Measurements from ENCODE around the gene TSPAN11.

TSPAN11 gene

GRCh38 chr12:31033146-31033545 is 106.6 kb downstream of the TSPAN11 start:
- no peak for TF ChIP-seq POLR2AphosphoS5 (IDR thresholded peaks at IDR 0.05; ENCODE audit: low read depth, low read length)
- TF ChIP-seq, protein P1, sequence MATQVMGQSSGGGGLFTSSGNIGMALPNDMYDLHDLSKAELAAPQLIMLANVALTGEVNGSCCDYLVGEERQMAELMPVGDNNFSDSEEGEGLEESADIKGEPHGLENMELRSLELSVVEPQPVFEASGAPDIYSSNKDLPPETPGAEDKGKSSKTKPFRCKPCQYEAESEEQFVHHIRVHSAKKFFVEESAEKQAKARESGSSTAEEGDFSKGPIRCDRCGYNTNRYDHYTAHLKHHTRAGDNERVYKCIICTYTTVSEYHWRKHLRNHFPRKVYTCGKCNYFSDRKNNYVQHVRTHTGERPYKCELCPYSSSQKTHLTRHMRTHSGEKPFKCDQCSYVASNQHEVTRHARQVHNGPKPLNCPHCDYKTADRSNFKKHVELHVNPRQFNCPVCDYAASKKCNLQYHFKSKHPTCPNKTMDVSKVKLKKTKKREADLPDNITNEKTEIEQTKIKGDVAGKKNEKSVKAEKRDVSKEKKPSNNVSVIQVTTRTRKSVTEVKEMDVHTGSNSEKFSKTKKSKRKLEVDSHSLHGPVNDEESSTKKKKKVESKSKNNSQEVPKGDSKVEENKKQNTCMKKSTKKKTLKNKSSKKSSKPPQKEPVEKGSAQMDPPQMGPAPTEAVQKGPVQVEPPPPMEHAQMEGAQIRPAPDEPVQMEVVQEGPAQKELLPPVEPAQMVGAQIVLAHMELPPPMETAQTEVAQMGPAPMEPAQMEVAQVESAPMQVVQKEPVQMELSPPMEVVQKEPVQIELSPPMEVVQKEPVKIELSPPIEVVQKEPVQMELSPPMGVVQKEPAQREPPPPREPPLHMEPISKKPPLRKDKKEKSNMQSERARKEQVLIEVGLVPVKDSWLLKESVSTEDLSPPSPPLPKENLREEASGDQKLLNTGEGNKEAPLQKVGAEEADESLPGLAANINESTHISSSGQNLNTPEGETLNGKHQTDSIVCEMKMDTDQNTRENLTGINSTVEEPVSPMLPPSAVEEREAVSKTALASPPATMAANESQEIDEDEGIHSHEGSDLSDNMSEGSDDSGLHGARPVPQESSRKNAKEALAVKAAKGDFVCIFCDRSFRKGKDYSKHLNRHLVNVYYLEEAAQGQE (IDR thresholded peaks at IDR 0.05; ENCODE audit: insufficient read depth in 1 of 2, low read depth in 2 of 2, low read length in 2 of 2): no peak
- TF ChIP-seq TAF1 (IDR thresholded peaks at IDR 0.05; ENCODE audit: borderline replicate concordance, insufficient read depth, low read length): no peak
- TF ChIP-seq SIN3A (IDR thresholded peaks at IDR 0.05; ENCODE audit: borderline replicate concordance, insufficient read depth, low read length): no peak
- TF ChIP-seq FOXP2 (optimal IDR thresholded peaks at IDR 0.05; ENCODE audit: borderline replicate concordance, extremely low read depth, extremely low read length, insufficient read depth): no peak

GRCh38 chr12:31033681-31034080 is 107.1 kb downstream of the TSPAN11 start:
- TF ChIP-seq TAF1 (IDR thresholded peaks at IDR 0.05; ENCODE audit: borderline replicate concordance, insufficient read depth, low read length) (no peak), POLR2AphosphoS5 (IDR thresholded peaks at IDR 0.05; ENCODE audit: low read depth, low read length) (no peak), SIN3A (IDR thresholded peaks at IDR 0.05; ENCODE audit: borderline replicate concordance, insufficient read depth, low read length) (no peak), FOXP2 (optimal IDR thresholded peaks at IDR 0.05; ENCODE audit: borderline replicate concordance, extremely low read depth, extremely low read length, insufficient read depth) (no peak)
- TF ChIP-seq, protein P1 (IDR thresholded peaks at IDR 0.05; ENCODE audit: insufficient read depth in 1 of 2, low read depth in 2 of 2, low read length in 2 of 2): no peak

- no peak for TF ChIP-seq TAF1 (IDR thresholded peaks at IDR 0.05; ENCODE audit: borderline replicate concordance, insufficient read depth, low read length)
- TF ChIP-seq, protein P1 (IDR thresholded peaks at IDR 0.05; ENCODE audit: insufficient read depth in 1 of 2, low read depth in 2 of 2, low read length in 2 of 2): no peak
- no peak for TF ChIP-seq POLR2AphosphoS5 (IDR thresholded peaks at IDR 0.05; ENCODE audit: low read depth, low read length)
- TF ChIP-seq SIN3A (IDR thresholded peaks at IDR 0.05; ENCODE audit: borderline replicate concordance, insufficient read depth, low read length): no peak
- TF ChIP-seq FOXP2 (optimal IDR thresholded peaks at IDR 0.05; ENCODE audit: borderline replicate concordance, extremely low read depth, extremely low read length, insufficient read depth): no peak
These were observed 107.8 kb downstream of the TSPAN11 start for GRCh38 chr12:31034372-31034771.

- TF ChIP-seq, protein P1 (IDR thresholded peaks at IDR 0.05; ENCODE audit: insufficient read depth in 1 of 2, low read depth in 2 of 2, low read length in 2 of 2): no peak
These were observed 108.7 kb downstream of the TSPAN11 start for GRCh38 chr12:31035226-31035625.

GRCh38 chr12:31035967-31036665 is 109.6 kb downstream of the TSPAN11 start:
- TF ChIP-seq, protein P1 (IDR thresholded peaks at IDR 0.05; ENCODE audit: insufficient read depth in 1 of 2, low read depth in 2 of 2, low read length in 2 of 2): no peak
- no peak for TF ChIP-seq POLR2AphosphoS5 (IDR thresholded peaks at IDR 0.05; ENCODE audit: low read depth, low read length)
- no peak for TF ChIP-seq FOXP2 (optimal IDR thresholded peaks at IDR 0.05; ENCODE audit: borderline replicate concordance, extremely low read depth, extremely low read length, insufficient read depth)
- TF ChIP-seq SIN3A (IDR thresholded peaks at IDR 0.05; ENCODE audit: borderline replicate concordance, insufficient read depth, low read length): no peak
